ENCODE data around the gene KLF11. TPM values are rescaled to one million over a fixed set of nuclear protein-coding genes. Genes with fewer than 3 reads are reported as not detected.

KLF11 gene
- total and polyA plus RNA-seq, 9 of the 15 experiments (the other 6 are each of a cell fraction or from before 2014, with no cell fraction given): 2.1 to 13.4 (median 6.5) TPM

- Histone ChIP-seq H2AFZ (ENCODE audit: low read depth, low read length) (no peak overlapping the region), H3K9me3 (replicated peaks; ENCODE audit: control insufficient read depth, insufficient read depth, low read depth, low read length) (no peaks in the 10 kb centered on the region), H3K9ac (ENCODE audit: insufficient read depth in 1 of 2, low read depth in 2 of 2, low read length in 2 of 2) (peak overlapping the region in 1 of 2 experiments; percentile 39; a peak in 1 of 4 replicates), H3K27ac (ENCODE audit: extremely low read depth, low read depth, low read length) (no peak overlapping the region), H4K20me1 (replicated peaks; ENCODE audit: control insufficient read depth, insufficient read depth, low read length) (0 out of 2 replicates have a peak, but pooled peaks cover 7% of the 10 kb centered on the region), H3K27me3 (ENCODE audit: control insufficient read depth in 2 of 2, insufficient read depth in 2 of 2, low read length in 2 of 2) (peaks cover 58 to 66% of the 10 kb centered on the region in 2 experiments), H3K4me1 (replicated peaks in 1 of 2; ENCODE audit: control insufficient read depth in 2 of 2, insufficient read depth in 2 of 2, low read length in 2 of 2) (peaks cover 0 to 19% of the 10 kb centered on the region in 2 experiments; a peak in 3 of 5 replicates), H3K79me2 (ENCODE audit: control insufficient read depth, insufficient read depth, low read length) (no peaks in the 10 kb centered on the region), H3K4me2 (ENCODE audit: insufficient read depth, low read length) (peak overlapping the region; percentile 13; the same call in 1 of the 2 replicates), H3K9me1 (ENCODE audit: control insufficient read depth, insufficient read depth, low read length) (no peaks in the 10 kb centered on the region), H3K4me3 (peak overlapping the region; percentile 17; the same call in 1 of the 2 replicates), H3K36me3 (ENCODE audit: control insufficient read depth, insufficient read depth, low read length) (no peaks in the 10 kb centered on the region)
- in situ Hi-C loops (cut with MboI) (no loop called here), intact Hi-C loops (cut with micrococcal nuclease) (no loop called here)
- ChIA-PET POLR2A (interaction anchor here (1.1 kb wide), 2 partner anchors 8 to 369 kb away, joined by 3 to 4 read pairs; partner anchors contain the start of gene ODC1), CTCF (ENCODE audit: low intra/inter-chr PET ratio) (no interaction called here)
- peak; percentile 13 for ATAC-seq
- BruUV-seq (replicated peaks): no TSS peak
- WGBS (ENCODE audit: insufficient coverage, low coverage, missing lambda C conversion rate): 35% methylated on average over 32 of the region's 53 CpGs
- TF ChIP-seq RNF219 (CRISPR knock-in tag; IDR thresholded peaks at IDR 0.05) (no peak), CBX2 (IDR thresholded peaks at IDR 0.05; ENCODE audit: insufficient read depth, low read length, poor library complexity, severe bottlenecking) (no peak), ZFX (CRISPR knock-in tag; IDR thresholded peaks at IDR 0.05) (0 out of 2 replicates have a peak, but pooled peaks have one; percentile 4), MCM7 (IDR thresholded peaks at IDR 0.05) (no peak), ZNF347 (CRISPR knock-in tag; IDR thresholded peaks at IDR 0.05; ENCODE audit: low read depth) (no peak), HDAC1 (IDR thresholded peaks at IDR 0.05) (no peak)
- TF ChIP-seq, protein P1, sequence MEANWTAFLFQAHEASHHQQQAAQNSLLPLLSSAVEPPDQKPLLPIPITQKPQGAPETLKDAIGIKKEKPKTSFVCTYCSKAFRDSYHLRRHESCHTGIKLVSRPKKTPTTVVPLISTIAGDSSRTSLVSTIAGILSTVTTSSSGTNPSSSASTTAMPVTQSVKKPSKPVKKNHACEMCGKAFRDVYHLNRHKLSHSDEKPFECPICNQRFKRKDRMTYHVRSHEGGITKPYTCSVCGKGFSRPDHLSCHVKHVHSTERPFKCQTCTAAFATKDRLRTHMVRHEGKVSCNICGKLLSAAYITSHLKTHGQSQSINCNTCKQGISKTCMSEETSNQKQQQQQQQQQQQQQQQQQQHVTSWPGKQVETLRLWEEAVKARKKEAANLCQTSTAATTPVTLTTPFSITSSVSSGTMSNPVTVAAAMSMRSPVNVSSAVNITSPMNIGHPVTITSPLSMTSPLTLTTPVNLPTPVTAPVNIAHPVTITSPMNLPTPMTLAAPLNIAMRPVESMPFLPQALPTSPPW (CRISPR knock-in tag; IDR thresholded peaks at IDR 0.05): 0 out of 2 replicates have a peak, but pooled peaks have one; percentile 0
- no peak for DNase-seq (ENCODE audit: extremely low read depth in 1 of 4, low spot score in 3 of 4)
- no peak for FAIRE-seq
These were observed 36.0 kb downstream of the KLF11 start for GRCh38 chr2:10079266-10079869.
